ENCODE measurements around the gene POU6F2. TPM values are rescaled to one million over a fixed set of nuclear protein-coding genes. Genes with fewer than 3 reads are reported as not detected.
A peak's percentile ranks its signal among the peaks of the same experiment; 100 is the strongest.

POU6F2 gene
- total RNA-seq, 1 donor from 2014 or later = 34.7 TPM

DNA sequence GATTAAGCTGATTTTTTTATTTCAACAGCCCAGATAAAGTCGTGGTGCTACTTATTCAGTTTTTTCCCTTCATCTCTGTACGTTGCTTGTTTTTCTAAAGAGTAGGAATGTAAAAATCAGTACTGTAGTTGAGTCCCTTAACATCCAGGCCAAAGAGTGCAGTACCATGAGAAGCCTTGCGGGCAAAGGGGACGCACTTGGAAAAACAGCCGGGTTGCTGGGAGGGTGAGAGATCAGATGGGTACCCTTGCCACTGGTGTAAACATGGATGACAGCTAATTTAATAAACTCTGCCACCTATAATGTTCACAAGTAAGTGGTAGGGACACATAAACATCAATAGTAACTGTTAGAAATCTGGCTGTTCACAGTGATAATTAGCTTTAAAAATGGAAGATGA lies 175.9 kb downstream of the POU6F2 start:
- Mint-ChIP-seq H3K4me3 (ENCODE audit: unreplicated experiment) (no peak overlapping the region), H3K9me3 (ENCODE audit: unreplicated experiment) (no peaks in the 10 kb centered on the region)

DNA sequence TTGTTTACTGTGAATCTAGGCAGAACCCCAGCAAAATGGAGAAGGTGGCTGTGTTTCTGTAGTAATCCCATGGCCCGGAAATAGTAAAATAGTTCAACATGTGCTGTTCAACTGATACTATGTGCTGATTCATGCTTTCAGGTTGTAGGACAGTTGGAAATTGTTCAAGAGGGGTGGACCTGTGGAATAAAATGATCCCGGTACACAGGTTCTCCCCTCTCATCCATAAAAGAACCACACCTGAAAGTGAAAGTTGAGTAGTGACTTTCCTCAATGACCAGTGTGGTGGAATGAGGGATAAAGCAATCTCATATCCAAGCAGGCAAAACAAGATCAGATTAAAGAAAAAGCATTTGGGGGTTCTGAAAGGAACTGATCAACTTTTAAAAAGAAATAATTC lies 177.1 kb downstream of the POU6F2 start:
- TF ChIP-seq, protein P1, sequence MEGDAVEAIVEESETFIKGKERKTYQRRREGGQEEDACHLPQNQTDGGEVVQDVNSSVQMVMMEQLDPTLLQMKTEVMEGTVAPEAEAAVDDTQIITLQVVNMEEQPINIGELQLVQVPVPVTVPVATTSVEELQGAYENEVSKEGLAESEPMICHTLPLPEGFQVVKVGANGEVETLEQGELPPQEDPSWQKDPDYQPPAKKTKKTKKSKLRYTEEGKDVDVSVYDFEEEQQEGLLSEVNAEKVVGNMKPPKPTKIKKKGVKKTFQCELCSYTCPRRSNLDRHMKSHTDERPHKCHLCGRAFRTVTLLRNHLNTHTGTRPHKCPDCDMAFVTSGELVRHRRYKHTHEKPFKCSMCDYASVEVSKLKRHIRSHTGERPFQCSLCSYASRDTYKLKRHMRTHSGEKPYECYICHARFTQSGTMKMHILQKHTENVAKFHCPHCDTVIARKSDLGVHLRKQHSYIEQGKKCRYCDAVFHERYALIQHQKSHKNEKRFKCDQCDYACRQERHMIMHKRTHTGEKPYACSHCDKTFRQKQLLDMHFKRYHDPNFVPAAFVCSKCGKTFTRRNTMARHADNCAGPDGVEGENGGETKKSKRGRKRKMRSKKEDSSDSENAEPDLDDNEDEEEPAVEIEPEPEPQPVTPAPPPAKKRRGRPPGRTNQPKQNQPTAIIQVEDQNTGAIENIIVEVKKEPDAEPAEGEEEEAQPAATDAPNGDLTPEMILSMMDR (IDR thresholded peaks at IDR 0.05; ENCODE audit: partially characterized antibody, unreplicated experiment) = no peak
- Mint-ChIP-seq H3K4me3 (ENCODE audit: unreplicated experiment) (no peak overlapping the region), H3K27ac (ENCODE audit: unreplicated experiment) (no peak overlapping the region), H3K4me1 (ENCODE audit: low read depth, unreplicated experiment) (peaks cover 11% of the 10 kb centered on the region), H3K9me3 (ENCODE audit: unreplicated experiment) (peaks cover 2% of the 10 kb centered on the region), H3K27me3 (ENCODE audit: unreplicated experiment) (no peaks in the 10 kb centered on the region), H3K36me3 (ENCODE audit: unreplicated experiment) (peaks cover 6% of the 10 kb centered on the region)
- DNase-seq = no peak

More for the DNA sequence above, 175.9 kb downstream of the POU6F2 start:
- Mint-ChIP-seq H3K4me1 (ENCODE audit: low read depth, unreplicated experiment) (peaks cover 11% of the 10 kb centered on the region), H3K27me3 (ENCODE audit: unreplicated experiment) (no peaks in the 10 kb centered on the region), H3K36me3 (ENCODE audit: unreplicated experiment) (no peaks in the 10 kb centered on the region), H3K27ac (ENCODE audit: unreplicated experiment) (no peak overlapping the region)
- TF ChIP-seq, protein P1 (IDR thresholded peaks at IDR 0.05; ENCODE audit: partially characterized antibody, unreplicated experiment) = peak; percentile 41
- DNase-seq = no peak

- TF ChIP-seq, protein P1 (IDR thresholded peaks at IDR 0.05; ENCODE audit: partially characterized antibody, unreplicated experiment) = no peak
- H3K4me3 Mint-ChIP-seq (ENCODE audit: unreplicated experiment) = no peak overlapping the region
- peaks cover 2% of the 10 kb centered on the region for H3K9me3 Mint-ChIP-seq (ENCODE audit: unreplicated experiment)
- H3K27ac Mint-ChIP-seq (ENCODE audit: unreplicated experiment) = no peak overlapping the region
- peaks cover 7% of the 10 kb centered on the region for H3K36me3 Mint-ChIP-seq (ENCODE audit: unreplicated experiment)
- no peak for DNase-seq
- peaks cover 2% of the 10 kb centered on the region for H3K27me3 Mint-ChIP-seq (ENCODE audit: unreplicated experiment)
- H3K4me1 Mint-ChIP-seq (ENCODE audit: low read depth, unreplicated experiment) = no peaks in the 10 kb centered on the region
Measured at GRCh38 chr7:39158367-39158766, 180.7 kb downstream of the POU6F2 start.

DNA sequence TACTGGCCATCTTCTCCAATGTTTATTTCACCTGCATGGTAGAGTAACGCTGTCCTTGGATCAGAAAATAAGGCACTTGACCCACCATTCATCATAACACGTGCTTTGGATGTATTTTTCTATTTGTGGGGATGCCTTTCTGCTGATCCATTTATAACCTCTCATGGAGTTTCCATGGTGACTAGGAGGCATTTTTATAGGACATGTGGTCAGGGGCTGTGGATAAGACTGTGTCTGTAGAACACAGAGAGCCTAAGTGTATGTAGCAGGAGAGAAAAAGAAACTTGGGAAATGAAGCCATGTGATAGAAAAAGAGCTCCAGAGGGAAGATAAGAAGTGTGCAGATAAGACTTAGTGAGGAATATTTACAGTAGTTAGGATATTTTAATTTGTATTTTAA lies 184.2 kb downstream of the POU6F2 start:
- Mint-ChIP-seq H3K9me3 (ENCODE audit: unreplicated experiment) (peaks cover 2% of the 10 kb centered on the region), H3K36me3 (ENCODE audit: unreplicated experiment) (peaks cover 7% of the 10 kb centered on the region), H3K27me3 (ENCODE audit: unreplicated experiment) (peaks cover 4% of the 10 kb centered on the region), H3K4me1 (ENCODE audit: low read depth, unreplicated experiment) (peaks cover 5% of the 10 kb centered on the region), H3K27ac (ENCODE audit: unreplicated experiment) (no peak overlapping the region), H3K4me3 (ENCODE audit: unreplicated experiment) (no peak overlapping the region)
- TF ChIP-seq, protein P1 (IDR thresholded peaks at IDR 0.05; ENCODE audit: partially characterized antibody, unreplicated experiment) = no peak
- DNase-seq = no peak

DNA sequence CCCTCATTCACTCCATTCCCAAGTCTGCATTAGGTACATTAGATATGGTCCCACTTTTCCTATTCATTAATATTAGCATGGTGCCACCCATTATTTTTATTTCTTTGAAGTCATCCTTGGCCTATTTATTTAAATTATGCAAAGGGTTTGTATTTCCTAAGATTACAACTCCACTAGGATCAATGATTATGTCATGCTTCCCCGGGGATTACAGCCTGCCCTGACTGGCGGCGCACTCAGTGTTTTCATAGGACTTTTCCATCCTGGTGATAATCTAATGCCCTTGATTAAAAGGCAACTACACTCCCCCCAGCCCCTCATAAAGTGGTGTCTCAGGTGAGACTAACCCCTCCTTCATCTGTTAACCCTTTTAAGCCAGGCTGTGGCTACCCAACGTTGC lies 187.2 kb downstream of the POU6F2 start:
- no peaks in the 10 kb centered on the region for H3K9me3 Mint-ChIP-seq (ENCODE audit: unreplicated experiment)
- H3K27ac Mint-ChIP-seq (ENCODE audit: unreplicated experiment) = no peak overlapping the region
- no peak overlapping the region for H3K4me3 Mint-ChIP-seq (ENCODE audit: unreplicated experiment)
- H3K27me3 Mint-ChIP-seq (ENCODE audit: unreplicated experiment) = peaks cover 4% of the 10 kb centered on the region
- peak; percentile 45 for DNase-seq
- peaks cover 13% of the 10 kb centered on the region for H3K4me1 Mint-ChIP-seq (ENCODE audit: low read depth, unreplicated experiment)
- TF ChIP-seq, protein P1 (IDR thresholded peaks at IDR 0.05; ENCODE audit: partially characterized antibody, unreplicated experiment) = no peak
- H3K36me3 Mint-ChIP-seq (ENCODE audit: unreplicated experiment) = no peaks in the 10 kb centered on the region
